Activated T-cell treated with anti-CD3 and anti-CD28 coated beads for 48 hours (primary cell): ENCODE data around the gene DPY19L1.
"Not testable (repeated sequence)": the region's sequence is repeated elsewhere in the genome, so short reads cannot be mapped to it uniquely, and the experiment has no call there.

Experiments
- DNase-seq: peaks from one replicate; pipeline ENCODE4 v3.0.0-alpha.2; 2020; ENCODE audit warnings: low read depth

The DPY19L1 gene

DNA sequence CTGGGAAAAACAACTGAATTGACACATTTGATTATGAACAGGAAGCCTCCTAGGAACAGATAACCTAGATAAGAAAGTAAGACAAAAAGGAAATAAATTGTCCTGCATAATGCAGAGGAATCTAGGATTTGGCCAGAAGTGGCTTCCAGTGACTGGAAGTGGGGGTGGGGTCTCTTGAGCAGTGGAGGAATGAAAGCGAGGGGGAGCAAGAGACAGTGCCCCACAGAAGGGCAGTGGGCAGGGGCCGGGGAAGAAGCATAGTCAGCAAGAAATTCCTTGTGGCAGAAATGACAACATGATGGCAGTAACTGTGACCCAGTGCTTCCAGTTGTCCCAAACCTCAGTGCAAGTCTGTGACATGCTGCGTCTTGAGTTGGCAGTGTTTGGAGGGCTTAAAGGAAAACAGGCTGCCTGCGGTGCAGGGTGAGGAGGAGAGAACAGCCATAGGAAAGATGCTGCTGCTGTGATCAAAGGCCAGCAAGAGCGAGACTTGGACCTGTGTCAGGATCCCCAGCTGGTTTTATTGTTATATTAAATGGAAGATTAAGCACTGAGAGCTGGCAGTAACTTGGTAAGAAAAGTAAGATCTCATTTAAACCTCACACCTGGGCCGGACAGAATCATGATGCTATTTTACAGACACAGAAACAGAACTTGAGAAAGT is 119.0 kb downstream of the DPY19L1 start:
- DNase-seq, result not testable (repeated sequence)

DNA sequence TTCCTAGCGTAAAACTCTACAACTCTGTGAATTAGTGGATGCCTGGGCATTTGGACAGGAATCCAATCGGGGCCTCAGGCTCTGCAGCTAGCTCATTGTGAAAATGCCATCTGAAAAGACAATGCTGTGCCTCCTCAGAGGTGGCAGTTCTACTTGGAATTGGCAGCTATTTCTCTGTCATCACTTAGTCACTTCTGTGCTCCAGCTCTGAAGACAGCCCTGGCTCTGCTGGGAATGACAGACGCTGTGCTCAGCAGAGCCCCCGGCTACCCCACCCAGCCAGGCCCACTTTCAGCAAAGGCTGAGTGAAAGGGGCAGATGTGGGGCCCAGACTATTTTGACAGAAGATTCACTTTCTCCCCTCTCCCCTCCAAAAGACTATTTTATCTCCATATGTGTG is 119.8 kb downstream of the DPY19L1 start:
- not testable (repeated sequence) for DNase-seq

DNA sequence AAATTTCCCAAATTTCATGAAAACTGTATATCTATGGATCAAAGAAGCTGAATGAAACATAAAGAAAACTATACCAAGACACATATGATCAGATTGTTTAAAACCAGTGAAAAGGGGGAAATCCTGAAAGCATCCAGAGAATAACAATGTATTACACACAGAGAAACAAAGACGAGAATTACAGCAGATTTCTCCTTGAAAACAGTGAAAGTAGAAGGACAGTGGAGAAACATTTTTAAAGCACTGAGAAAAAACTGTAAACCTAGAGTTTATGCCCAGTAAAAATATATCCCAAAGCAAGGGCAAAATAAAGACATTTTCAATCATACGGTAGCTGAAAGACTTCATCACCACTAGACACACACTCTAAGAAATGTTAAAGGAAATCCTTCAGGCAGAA is 121.0 kb downstream of the DPY19L1 start:
- no peak for DNase-seq

DNA sequence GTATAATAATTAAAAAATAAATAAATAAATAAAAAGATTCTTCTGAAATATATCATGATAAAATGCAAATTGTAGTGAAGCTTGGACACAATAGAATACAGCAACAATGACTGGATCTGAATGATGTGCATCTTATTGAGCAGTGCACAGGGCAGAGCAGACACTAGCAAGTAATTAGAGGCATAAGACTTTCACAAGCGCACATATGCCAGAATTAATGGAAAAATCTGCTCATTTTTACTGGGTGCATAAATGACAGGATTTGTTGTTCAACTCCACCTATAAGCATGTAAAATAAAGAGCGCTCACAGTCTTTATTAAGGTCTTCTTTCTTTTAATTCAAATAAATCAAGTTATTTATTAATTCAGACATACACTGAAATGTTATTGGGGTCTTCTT is 125.0 kb downstream of the DPY19L1 start:
- no peak for DNase-seq

DNA sequence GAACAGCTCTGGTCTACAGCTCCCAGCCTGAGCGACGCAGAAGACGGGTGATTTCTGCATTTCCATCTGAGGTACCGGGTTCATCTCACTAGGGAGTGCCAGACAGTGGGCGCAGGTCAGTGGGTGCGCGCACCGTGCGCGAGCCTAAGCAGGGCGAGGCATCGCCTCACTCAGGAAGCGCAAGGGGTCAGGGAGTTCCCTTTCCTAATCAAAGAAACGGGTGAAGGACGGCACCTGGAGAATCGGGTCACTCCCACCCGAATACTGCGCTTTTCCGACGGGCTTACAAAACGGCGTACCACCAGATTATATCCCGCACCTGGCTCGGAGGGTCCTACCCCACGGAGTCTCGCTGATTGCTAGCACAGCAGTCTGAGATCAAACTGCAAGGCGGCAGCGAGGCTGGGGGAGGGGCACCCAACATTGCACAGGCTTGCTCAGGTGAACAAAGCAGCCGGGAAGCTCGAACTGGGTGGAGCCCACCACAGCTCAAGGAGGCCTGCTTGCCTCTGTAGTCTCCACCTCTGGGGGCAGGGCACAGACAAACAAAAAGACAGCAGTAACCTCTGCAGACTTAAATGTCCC is 130.9 kb downstream of the DPY19L1 start:
- DNase-seq, result not testable (repeated sequence)

DNA sequence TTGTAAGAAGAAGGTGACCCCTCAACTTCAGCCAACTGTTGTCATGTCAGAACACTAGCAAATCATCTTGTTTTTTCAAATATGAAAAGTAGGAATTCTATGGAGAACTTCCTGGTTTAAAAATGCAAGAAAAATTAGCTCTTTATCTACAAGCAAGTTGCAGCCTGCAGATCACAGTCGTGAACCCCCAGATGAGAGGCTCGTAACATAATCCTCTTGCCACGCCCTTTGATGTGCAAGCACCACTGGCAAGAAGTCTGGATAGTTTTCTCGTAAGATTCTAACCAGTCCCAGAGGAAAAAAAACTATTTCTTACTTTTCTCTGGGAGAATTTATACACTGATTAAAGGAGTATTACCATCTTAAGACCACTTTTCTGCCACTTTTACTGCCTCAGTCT is 132.3 kb downstream of the DPY19L1 start:
- no peak for DNase-seq

DNA sequence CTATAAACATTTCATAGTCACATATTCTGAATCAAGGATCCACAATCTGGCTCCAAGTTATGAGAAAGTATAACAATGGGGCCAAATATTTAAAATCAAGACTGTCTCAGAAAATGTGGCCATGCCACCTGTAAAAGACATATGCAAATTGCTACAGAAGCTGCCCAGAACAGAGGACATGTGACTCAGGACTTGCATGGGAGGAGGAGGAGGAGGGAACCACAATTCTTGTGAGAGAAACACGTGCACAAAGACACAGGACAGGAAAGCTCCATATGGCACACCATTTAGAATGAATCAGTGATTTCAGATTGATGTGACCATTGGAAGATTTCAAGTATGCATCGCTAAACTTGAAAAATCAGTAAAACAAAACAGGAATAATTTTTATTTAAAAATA is 133.4 kb downstream of the DPY19L1 start:
- DNase-seq, result not testable (repeated sequence)

DNA sequence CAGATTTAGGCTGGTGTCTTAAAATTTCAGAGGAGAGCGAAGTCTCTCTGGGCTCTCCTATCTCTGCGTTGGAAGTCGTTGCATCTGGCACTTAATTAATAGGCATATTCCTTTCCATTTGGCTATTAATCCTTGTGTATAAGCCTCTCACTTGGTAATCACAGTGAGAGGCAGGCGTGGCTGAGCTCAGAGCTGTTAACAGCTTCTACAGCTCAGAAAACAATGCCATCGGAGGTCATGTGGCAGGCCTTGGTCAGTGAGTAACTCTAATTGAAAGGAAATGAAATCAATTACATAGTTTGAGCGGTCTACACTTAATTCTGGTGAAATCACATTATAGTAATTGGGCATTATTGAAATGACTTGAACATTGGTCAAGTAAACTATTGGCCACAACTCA is 135.1 kb downstream of the DPY19L1 start:
- DNase-seq, result no peak

DNA sequence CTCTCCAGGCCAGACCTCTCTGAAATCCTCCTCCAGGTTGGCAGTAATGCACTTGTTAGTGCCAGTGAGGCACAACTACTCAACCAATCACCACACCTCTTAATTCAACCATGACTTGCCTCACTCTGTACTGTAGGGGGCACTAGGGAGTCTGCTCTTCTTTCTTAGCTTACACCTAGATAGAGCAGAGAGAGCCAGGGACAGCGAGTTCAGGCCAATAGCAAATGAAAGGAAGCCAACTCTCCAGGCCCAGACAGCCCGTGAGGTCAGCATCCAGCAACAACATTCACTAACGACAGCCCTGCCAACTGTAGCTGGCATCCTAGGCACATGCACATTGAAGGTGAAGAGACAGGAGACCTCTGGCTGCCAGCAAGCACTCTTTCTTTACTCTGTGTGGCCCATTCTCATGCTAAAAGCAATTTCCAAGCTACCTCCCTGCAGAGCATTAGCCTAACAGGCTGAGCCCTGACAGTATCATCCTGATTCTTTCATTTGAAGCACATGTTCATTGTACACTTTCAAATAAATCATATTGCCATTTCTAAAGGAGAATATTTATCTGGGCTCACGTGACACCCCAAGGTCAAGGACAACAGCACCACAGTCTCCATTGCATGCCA is 136.3 kb downstream of the DPY19L1 start:
- DNase-seq, result no peak

DNA sequence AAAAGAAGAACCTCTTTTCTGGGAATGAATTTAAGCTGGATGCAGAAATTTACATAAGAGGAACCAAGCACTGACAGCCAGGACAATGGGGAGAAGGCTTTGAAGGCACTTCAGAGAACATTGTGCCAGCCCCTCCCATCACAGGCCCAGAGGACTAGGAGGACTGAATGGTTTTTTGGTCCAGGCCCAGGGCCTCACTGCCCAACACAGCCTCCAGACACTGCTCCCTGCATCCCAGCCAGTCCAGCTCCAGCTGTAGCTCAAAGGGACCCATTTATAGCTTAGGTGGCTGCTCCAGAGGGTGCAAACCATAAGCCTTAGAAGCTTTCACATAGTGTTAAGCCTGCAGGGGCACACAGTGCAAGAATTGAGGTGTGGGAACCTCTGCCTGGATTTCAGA is 142.1 kb downstream of the DPY19L1 start:
- no peak for DNase-seq

DNA sequence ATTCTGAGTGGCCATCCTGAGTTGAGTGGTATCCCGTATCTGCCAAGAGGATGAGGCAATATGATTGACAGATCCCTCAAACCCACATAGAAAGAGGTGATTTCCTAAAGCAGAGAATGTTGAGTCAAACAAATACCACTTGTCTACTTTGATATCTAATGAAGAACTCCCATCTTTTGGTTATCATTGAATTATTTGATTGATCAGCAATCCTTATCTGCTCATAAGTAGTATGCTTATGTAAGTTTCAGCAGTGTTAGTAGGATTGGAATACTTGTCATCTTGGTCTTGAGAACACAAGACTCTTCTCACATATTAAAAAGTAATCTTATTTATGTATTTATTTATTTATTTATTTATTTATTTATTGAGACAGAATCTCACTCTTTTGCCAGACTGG is 147.3 kb downstream of the DPY19L1 start:
- no peak for DNase-seq

DNA sequence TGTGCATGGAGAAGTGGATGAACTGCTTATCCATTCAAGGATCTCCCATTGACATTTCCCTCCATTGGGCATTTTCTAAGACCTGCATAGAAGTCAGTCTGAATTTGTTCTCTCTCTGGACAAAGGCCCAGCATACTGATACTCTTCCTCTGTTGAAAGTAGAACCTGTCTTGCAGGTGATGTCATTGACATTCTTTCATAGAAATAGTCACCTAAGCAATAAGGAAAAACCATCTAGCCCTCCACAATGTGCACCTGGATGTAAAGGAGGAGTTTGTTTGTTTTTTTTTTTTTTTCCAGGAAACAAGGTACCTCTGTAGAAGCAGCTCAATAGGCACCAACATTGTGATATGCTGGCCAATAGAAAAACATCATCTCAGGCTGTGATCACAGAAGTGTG is 150.4 kb downstream of the DPY19L1 start:
- DNase-seq, result no peak

DNA sequence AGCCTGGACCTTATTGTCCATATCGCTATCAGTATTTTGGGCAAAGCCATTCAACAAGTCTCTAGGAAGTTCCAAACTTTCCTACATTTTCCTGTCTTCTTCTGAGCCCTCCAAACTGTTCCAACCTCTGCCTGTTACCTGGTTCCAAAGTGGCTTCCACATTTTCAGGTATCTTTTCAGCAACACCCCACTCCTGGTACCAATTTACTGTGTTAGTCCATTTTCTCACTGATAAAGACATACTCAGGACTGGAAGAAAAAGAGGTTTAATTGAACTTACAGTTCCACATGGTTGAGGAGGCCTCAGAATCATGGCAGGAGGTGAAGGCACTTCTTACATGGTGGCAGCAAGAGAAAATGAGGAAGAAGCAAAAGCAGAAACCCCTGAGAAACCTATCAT is 153.4 kb downstream of the DPY19L1 start:
- DNase-seq, result not testable (repeated sequence)

DNA sequence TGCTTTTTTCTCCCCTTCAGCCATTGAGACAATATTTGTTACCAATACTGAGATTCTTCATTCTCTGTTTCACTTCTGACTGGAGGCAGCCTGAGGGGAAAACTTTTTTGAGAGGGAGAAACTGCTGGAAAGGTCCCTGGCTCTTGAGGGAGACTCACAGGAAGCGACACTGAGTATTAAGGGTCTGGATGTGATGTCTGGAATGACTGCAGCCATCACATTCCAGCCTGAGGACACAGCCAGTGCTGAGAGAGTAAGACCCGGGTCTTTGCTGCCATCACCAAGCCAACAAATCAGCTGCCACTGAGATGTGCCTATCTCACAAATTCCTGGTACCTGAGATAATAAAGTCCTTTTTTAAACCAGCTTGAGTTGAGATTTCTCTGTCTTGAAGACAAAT is 157.4 kb downstream of the DPY19L1 start:
- no peak for DNase-seq

DNA sequence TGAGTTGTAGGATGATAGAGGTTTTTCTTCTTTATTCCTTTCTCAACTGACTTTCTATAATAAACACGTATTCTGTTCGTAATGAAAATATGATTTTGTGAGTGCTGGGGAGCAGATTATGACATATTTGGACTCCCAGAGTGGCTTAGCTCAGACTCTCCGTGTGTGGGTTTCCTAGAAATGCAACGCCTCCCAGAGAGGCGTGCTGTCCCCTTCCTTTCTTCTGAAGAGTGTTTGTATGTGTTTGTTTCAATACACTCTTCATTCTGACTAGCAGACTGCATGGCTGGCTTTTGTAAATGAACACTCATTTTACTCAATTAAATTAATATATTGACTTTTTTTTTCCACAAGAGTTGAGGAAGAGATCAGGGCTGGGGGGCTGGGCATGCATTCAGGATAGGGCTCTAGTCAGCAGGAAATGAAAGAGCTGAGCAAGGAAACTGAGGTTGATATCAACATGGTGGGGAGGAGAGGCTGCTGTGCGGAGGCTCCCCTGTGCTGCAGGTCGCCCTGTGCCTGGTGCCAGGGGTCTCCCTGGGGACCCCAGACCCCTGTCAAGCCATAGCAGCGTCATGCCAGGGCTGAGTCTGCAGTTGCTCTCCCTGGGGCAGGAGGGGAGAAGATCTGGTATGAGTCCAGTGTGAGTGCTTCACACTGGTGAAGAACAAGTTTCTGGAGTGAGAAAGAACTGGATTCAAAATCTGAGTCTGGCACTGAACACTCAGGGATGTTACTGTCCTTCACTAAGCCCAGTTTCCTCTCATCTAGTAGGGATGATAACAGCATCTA is 158.1 kb downstream of the DPY19L1 start:
- DNase-seq, result not testable (repeated sequence)
